Ascending aorta (tissue), 2 donors: ENCODE results near the gene ATP10A. TPM values are rescaled to one million over a fixed set of nuclear protein-coding genes. Genes with fewer than 3 reads are reported as not detected.

ENCODE experiments used
- DNase-seq, 2 donors: peaks; one replicate each; pipeline ENCODE4 v3.0.0-alpha.2; 2019; ENCODE audit warnings: low spot score in 2 of 2
- H3K27ac ChIP-seq, 2 donors: fragments of 200-600 bp; sonication (generic); one replicate each; pipeline ENCODE4 v1.5.1; 2016 to 2017; ENCODE audit warnings: mild to moderate bottlenecking in 1 of 2
- H3K27me3 ChIP-seq: fragments of 200-600 bp; sonication (generic); one replicate; pipeline ENCODE4 v1.5.1; 2017
- H3K36me3 ChIP-seq, 2 donors: fragments of 200-600 bp; sonication (generic); one replicate each; pipeline ENCODE4 v1.5.1; 2016
- H3K4me1 ChIP-seq, 2 donors: fragments of 200-600 bp; sonication (generic); one replicate each; pipeline ENCODE4 v1.5.1; 2016 to 2017; ENCODE audit warnings: mild to moderate bottlenecking in 1 of 2
- H3K4me3 ChIP-seq, 2 donors: fragments of 200-600 bp; sonication (generic); one replicate each; pipeline ENCODE4 v1.5.1; 2016 to 2017; ENCODE audit warnings: mild to moderate bottlenecking in 1 of 2
- H3K9me3 ChIP-seq, 2 donors: fragments of 200-600 bp; sonication (generic); one replicate each; pipeline ENCODE4 v1.5.1; 2016
- intact Hi-C: fragments of 100-400 bp; cut with DNase I; formaldehyde crosslinking; loops from one replicate; pipeline ENCODE4 v1.15.1; 2023
- total RNA-seq: library from RNA; depleted of rRNA; stranded (reverse); fragments of >200 nt; gene quantifications from one replicate; pipeline ENCODE4 v1.1.0, GENCODE V29; 2016
- TF ChIP-seq, protein P1 (sequence below), 3 experiments: fragments of 200-600 bp in 2 of 3; fragments of 450-650 bp in 1 of 3; sonication (generic) in 2 of 3; IDR thresholded peaks; one replicate each; pipeline ENCODE4 v1.5.1; 2016 to 2019; ENCODE audit warnings: antibody characterized with exemption in 3 of 3, mild to moderate bottlenecking in 1 of 3, moderate library complexity in 1 of 3

The ATP10A gene
- total RNA-seq, 1 donor from 2014 or later = 26.7 TPM

DNA sequence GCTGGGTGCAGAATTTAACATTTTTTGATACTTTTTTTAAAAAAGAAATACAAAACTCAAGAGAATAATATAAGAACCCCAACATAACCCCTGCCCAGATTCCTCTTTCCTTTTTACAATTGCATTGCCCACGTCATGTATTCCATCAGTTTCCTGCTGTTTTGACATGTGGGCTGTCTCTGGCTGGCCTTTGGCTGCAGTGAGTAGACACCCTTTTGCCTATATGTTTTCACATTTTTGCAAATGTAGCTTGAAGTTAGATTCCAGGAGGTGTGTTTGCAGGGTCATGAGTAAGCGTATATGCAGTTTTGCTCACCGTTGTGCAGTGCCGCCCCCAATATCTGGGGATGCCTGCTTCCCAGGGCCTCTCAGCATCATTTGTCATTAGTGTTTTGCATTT, 28.0 kb upstream of the ATP10A start:
- DNase-seq = no peak
- Histone ChIP-seq H3K4me1 (peaks cover 0 to 11% of the 10 kb centered on the region in 2 donors), H3K36me3 (no peaks in the 10 kb centered on the region), H3K4me3 (no peak overlapping the region), H3K9me3 (no peaks in the 10 kb centered on the region), H3K27ac (no peak overlapping the region), H3K27me3 (no peaks in the 10 kb centered on the region)
- TF ChIP-seq, protein P1, sequence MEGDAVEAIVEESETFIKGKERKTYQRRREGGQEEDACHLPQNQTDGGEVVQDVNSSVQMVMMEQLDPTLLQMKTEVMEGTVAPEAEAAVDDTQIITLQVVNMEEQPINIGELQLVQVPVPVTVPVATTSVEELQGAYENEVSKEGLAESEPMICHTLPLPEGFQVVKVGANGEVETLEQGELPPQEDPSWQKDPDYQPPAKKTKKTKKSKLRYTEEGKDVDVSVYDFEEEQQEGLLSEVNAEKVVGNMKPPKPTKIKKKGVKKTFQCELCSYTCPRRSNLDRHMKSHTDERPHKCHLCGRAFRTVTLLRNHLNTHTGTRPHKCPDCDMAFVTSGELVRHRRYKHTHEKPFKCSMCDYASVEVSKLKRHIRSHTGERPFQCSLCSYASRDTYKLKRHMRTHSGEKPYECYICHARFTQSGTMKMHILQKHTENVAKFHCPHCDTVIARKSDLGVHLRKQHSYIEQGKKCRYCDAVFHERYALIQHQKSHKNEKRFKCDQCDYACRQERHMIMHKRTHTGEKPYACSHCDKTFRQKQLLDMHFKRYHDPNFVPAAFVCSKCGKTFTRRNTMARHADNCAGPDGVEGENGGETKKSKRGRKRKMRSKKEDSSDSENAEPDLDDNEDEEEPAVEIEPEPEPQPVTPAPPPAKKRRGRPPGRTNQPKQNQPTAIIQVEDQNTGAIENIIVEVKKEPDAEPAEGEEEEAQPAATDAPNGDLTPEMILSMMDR (IDR thresholded peaks at IDR 0.05) = no peak
- intact Hi-C loops = no loop called here

DNA sequence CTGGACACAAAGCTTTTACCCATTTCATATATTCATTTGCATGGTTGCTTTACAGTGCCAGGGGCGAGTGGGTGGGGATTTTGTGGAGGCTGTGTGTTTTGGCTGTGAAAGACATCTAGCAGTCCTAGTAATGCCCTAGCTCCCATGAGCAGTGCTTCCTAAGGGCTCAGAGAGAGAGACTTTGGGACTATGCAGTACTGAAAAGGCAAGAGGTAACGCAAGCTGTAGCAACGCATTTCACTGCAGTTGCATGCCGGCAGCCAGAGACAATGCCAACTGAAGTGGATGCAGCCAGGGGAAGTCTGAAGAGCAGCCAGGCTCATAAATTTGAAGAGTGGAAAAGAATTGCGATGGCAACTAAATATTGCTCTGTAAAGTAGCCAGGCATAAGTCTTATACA, 27.4 kb upstream of the ATP10A start:
- TF ChIP-seq, protein P1 (IDR thresholded peaks at IDR 0.05) = no peak
- intact Hi-C loops = no loop called here
- Histone ChIP-seq H3K9me3 (no peaks in the 10 kb centered on the region), H3K4me1 (peaks cover 0 to 12% of the 10 kb centered on the region in 2 donors), H3K36me3 (no peaks in the 10 kb centered on the region), H3K27ac (no peak overlapping the region), H3K4me3 (no peak overlapping the region), H3K27me3 (no peaks in the 10 kb centered on the region)
- DNase-seq = no peak

GRCh38 chr15:25887870-25888269, 24.7 kb upstream of the ATP10A start:
- no peak for DNase-seq
- Histone ChIP-seq H3K4me1 (peaks cover 0 to 12% of the 10 kb centered on the region in 2 donors), H3K4me3 (no peak overlapping the region), H3K9me3 (no peaks in the 10 kb centered on the region), H3K27me3 (no peaks in the 10 kb centered on the region), H3K27ac (no peak overlapping the region), H3K36me3 (no peaks in the 10 kb centered on the region)
- intact Hi-C loops = no loop called here
- TF ChIP-seq, protein P1 (IDR thresholded peaks at IDR 0.05) = no peak

DNA sequence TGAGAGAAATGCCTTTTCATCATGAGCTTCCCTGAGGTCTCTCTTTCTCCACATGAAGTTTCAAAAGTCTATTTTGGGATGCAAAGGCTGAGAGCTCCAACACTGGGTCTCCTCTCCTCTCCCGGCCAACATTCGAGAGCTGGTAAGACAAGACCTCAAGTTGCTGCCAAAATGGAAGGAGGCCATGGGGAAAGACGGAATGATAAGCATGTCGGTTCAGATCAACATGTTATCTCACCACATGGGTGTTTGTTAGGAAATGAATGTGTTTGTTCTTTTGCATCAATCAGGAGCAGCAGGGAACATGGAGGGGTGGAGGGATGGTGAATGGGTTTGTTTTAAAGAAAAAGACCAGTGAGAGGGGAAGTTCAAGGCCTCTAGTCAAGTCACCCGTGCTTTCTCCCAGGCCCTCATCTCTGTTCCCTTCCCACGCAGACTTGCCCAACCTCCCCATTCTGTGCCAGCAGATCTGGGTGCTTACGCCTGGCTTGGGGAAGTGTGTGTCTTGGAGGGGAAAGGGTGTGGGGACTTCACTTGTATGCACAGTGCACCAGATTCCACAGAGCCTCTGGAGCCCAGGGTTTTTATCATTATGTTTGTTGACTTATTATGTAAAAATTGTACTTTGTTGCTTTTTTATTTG, 23.5 kb upstream of the ATP10A start:
- intact Hi-C loops = no loop called here
- H3K4me3 ChIP-seq = no peak overlapping the region
- no peaks in the 10 kb centered on the region for H3K9me3 ChIP-seq
- H3K27me3 ChIP-seq = no peaks in the 10 kb centered on the region
- H3K36me3 ChIP-seq = no peaks in the 10 kb centered on the region
- H3K4me1 ChIP-seq = peaks cover 0 to 12% of the 10 kb centered on the region in 2 donors
- H3K27ac ChIP-seq = peak overlapping the region; percentile 22 to 34
- DNase-seq = no peak
- TF ChIP-seq, protein P1 (IDR thresholded peaks at IDR 0.05) = no peak

DNA sequence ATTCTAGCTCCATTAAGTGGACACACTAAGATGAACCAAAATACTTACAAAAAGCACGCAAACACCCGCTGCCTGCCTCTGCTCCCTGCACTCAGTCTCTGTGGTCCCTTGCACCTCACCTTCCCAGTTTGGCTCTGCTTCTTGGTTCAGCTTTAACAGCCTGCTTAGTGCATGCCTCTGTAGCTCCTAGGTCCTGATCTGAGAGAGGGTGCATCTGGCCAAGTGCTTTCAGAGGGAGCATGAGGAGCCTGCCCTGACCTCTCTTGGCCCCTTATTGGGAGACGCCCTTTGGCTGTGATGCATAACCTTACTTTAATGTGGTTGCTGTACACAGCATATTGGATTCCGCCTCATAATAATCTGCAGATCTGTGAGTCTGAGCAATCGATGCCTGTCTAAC, 21.2 kb upstream of the ATP10A start:
- intact Hi-C loops = no loop called here
- TF ChIP-seq, protein P1 (IDR thresholded peaks at IDR 0.05) = no peak
- H3K36me3 ChIP-seq = no peaks in the 10 kb centered on the region
- H3K4me1 ChIP-seq = peaks cover 0 to 6% of the 10 kb centered on the region in 2 donors
- no peak overlapping the region for H3K27ac ChIP-seq
- H3K4me3 ChIP-seq = no peak overlapping the region
- no peaks in the 10 kb centered on the region for H3K9me3 ChIP-seq
- DNase-seq = no peak
- H3K27me3 ChIP-seq = no peaks in the 10 kb centered on the region
